NB4 (cell line): Measurements from ENCODE around the gene ACTA2.

ENCODE experiments used
- TF ChIP-seq, protein P1 (sequence below): IDR thresholded peaks from 2 replicates; pipeline ENCODE4 v1.6.1; 2011; ENCODE audit warnings: low read depth, low read length
- TF ChIP-seq, protein P2 (sequence below): IDR thresholded peaks from one replicate; pipeline ENCODE4 v1.5.1; 2012; ENCODE audit warnings: low read depth, low read length

- TF ChIP-seq, protein P1, sequence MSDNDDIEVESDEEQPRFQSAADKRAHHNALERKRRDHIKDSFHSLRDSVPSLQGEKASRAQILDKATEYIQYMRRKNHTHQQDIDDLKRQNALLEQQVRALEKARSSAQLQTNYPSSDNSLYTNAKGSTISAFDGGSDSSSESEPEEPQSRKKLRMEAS = no peak
- TF ChIP-seq, protein P2, sequence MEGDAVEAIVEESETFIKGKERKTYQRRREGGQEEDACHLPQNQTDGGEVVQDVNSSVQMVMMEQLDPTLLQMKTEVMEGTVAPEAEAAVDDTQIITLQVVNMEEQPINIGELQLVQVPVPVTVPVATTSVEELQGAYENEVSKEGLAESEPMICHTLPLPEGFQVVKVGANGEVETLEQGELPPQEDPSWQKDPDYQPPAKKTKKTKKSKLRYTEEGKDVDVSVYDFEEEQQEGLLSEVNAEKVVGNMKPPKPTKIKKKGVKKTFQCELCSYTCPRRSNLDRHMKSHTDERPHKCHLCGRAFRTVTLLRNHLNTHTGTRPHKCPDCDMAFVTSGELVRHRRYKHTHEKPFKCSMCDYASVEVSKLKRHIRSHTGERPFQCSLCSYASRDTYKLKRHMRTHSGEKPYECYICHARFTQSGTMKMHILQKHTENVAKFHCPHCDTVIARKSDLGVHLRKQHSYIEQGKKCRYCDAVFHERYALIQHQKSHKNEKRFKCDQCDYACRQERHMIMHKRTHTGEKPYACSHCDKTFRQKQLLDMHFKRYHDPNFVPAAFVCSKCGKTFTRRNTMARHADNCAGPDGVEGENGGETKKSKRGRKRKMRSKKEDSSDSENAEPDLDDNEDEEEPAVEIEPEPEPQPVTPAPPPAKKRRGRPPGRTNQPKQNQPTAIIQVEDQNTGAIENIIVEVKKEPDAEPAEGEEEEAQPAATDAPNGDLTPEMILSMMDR = no peak
Observed at GRCh38 chr10:88936656-88937055, 15.9 kb downstream of the ACTA2 start.
